ENCODE data around the gene MTA1. TPM values are rescaled to one million over a fixed set of nuclear protein-coding genes. Genes with fewer than 3 reads are reported as not detected.

Gene MTA1
- total and polyA plus RNA-seq, 2 of the 8 experiments (the other 6 are each of a cell fraction or from before 2014, with no cell fraction given): 73.9 to 221 TPM

DNA sequence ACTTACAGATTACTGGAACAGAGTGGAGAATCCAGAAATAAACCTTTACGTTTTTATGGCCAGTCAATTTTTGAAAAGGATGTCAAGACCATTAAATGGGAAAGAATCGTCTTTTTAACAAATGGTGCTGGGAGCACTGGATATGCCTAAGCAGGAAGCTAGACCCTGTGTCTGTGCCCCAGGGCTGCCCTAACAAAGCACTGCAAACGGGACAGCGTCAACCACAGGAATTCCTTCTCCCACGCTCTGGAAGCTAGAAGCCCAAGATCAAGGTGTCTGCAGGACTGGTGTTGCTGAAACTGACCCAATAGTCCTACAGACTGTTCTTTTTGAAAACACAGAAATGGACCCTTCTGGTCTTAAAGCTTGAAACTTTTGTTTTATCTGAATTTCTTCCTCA is 97.5 kb downstream of the MTA1 start:
- Histone ChIP-seq H2BK15ac (ENCODE audit: low read length) (no peak overlapping the region), H4K5ac (ENCODE audit: insufficient read length, low read depth, low read length) (no peak overlapping the region), H3K79me1 (ENCODE audit: low read depth, low read length) (no peaks in the 10 kb centered on the region), H2AK5ac (ENCODE audit: low read depth, low read length) (no peak overlapping the region), H4K8ac (ENCODE audit: extremely low read depth, insufficient read depth, low read length) (no peak overlapping the region), H4K20me1 (replicated peaks in 1 of 2; ENCODE audit: control insufficient read depth in 1 of 2, insufficient read depth in 2 of 2, low read length in 2 of 2) (no peaks in the 10 kb centered on the region), H3K36me3 (ENCODE audit: control insufficient read depth in 2 of 4, insufficient read depth in 4 of 4, low read length in 3 of 4) (no peaks in the 10 kb centered on the region), H3K56ac (replicated peaks; ENCODE audit: insufficient read length, low read depth, low read length) (no peak overlapping the region), H3K18ac (ENCODE audit: extremely low read depth, low read length) (no peak overlapping the region), H3K79me2 (ENCODE audit: control insufficient read depth in 1 of 2, insufficient read depth in 2 of 2, low read length in 2 of 2) (no peaks in the 10 kb centered on the region), H2AFZ (ENCODE audit: low read length) (no peak overlapping the region), H3K4me2 (ENCODE audit: insufficient read depth in 1 of 2, low read depth in 2 of 2, low read length in 2 of 2) (no peak overlapping the region), H3K14ac (ENCODE audit: insufficient read length) (no peak overlapping the region), H2BK12ac (ENCODE audit: low read depth, low read length) (no peak overlapping the region), H3K9me3 (ENCODE audit: insufficient read depth in 2 of 2, low read depth in 1 of 2, low read length in 1 of 2) (peaks cover 0 to 4% of the 10 kb centered on the region in 2 experiments; a peak in 2 of 4 replicates), H3K4me1 (replicated peaks in 1 of 4; ENCODE audit: control insufficient read depth in 3 of 4, insufficient read depth in 4 of 4, low read length in 3 of 4) (no peaks in the 10 kb centered on the region), H3K27ac (ENCODE audit: low read depth, low read length) (no peak overlapping the region), H2BK120ac (replicated peaks; ENCODE audit: low read depth, low read length) (no peak overlapping the region), H3K9ac (replicated peaks in 1 of 4; ENCODE audit: extremely low read depth in 1 of 4, low read depth in 3 of 4, low read length in 3 of 4) (no peak overlapping the region), H2BK5ac (ENCODE audit: low read depth, low read length) (no peak overlapping the region), H4K91ac (replicated peaks; ENCODE audit: insufficient read length, low read length) (no peak overlapping the region), H3K23ac (ENCODE audit: insufficient read length) (no peak overlapping the region), H3K4me3 (ENCODE audit: extremely low read depth in 1 of 4, insufficient read depth in 2 of 4, low read depth in 3 of 4, low read length in 4 of 4) (no peak overlapping the region), H3K23me2 (ENCODE audit: low read depth, low read length) (no peaks in the 10 kb centered on the region; the same call in 1 of the 2 replicates), H2BK20ac (ENCODE audit: low read length) (no peak overlapping the region), H3K27me3 (replicated peaks in 1 of 4; ENCODE audit: control insufficient read depth in 3 of 4, extremely low read depth in 1 of 4, insufficient read depth in 3 of 4, low read length in 3 of 4) (peaks cover 0 to 2% (median 0%) of the 10 kb centered on the region in 4 experiments; a peak in 1 of 7 replicates), H3K4ac (replicated peaks; ENCODE audit: insufficient read length, low read depth, low read length) (no peak overlapping the region)
- WGBS, 2 experiments (ENCODE audit: extremely low coverage in 1 of 2, insufficient coverage in 1 of 2, insufficient read length in 1 of 2, insufficient replicate concordance in 2 of 2, low coverage in 1 of 2, low lambda C conversion rate in 2 of 2, missing lambda C conversion rate in 1 of 2): 75% methylated on average over 5 of the region's 5 CpGs; no CpG with 5 or more reads in 1 of the 2 experiments
- DNase-seq (ENCODE audit: low read depth in 1 of 2, low spot score in 2 of 2) (no peak), FAIRE-seq (no peak)
- POLR2A ChIA-PET (ENCODE audit: partially characterized antibody): no interaction called here
- CTCF ChIA-PET (ENCODE audit: partially characterized antibody): no interaction called here
- TF ChIP-seq POU5F1 (IDR thresholded peaks at IDR 0.05; ENCODE audit: low read depth, low read length): no peak
- no peak for TF ChIP-seq SP2 (IDR thresholded peaks at IDR 0.05; ENCODE audit: low read length)
- TF ChIP-seq KDM5A (IDR thresholded peaks at IDR 0.05; ENCODE audit: low read length): no peak
- TF ChIP-seq CREB1 (IDR thresholded peaks at IDR 0.05): no peak
- no peak for TF ChIP-seq SAP30 (IDR thresholded peaks at IDR 0.05; ENCODE audit: insufficient read depth, insufficient replicate concordance, low read length)
- no peak for TF ChIP-seq ZNF274 (IDR thresholded peaks at IDR 0.05; ENCODE audit: borderline replicate concordance, extremely low read depth, low read length)
- no peak for TF ChIP-seq KDM4A (IDR thresholded peaks at IDR 0.05; ENCODE audit: low read depth, low read length, severe bottlenecking)
- no peak for TF ChIP-seq TBP (IDR thresholded peaks at IDR 0.05; ENCODE audit: low read depth, low read length)
- TF ChIP-seq SUZ12 (IDR thresholded peaks at IDR 0.05; ENCODE audit: low read length): no peak
- no peak for TF ChIP-seq HDAC6 (IDR thresholded peaks at IDR 0.05; ENCODE audit: low read depth, low read length)
- TF ChIP-seq FOSL1 (IDR thresholded peaks at IDR 0.05; ENCODE audit: insufficient read depth, low read depth, low read length): no peak
- no peak for TF ChIP-seq EP300 (IDR thresholded peaks at IDR 0.05; ENCODE audit: borderline replicate concordance in 1 of 2, low read depth in 2 of 2, low read length in 2 of 2)
- TF ChIP-seq MAFK (IDR thresholded peaks at IDR 0.05; ENCODE audit: low read depth, low read length): no peak
- no peak for TF ChIP-seq NRF1 (IDR thresholded peaks at IDR 0.05; ENCODE audit: low read depth, low read length)

All from H1 (cell line).